Measurements from ENCODE around the gene UBA3.

UBA3 gene

DNA sequence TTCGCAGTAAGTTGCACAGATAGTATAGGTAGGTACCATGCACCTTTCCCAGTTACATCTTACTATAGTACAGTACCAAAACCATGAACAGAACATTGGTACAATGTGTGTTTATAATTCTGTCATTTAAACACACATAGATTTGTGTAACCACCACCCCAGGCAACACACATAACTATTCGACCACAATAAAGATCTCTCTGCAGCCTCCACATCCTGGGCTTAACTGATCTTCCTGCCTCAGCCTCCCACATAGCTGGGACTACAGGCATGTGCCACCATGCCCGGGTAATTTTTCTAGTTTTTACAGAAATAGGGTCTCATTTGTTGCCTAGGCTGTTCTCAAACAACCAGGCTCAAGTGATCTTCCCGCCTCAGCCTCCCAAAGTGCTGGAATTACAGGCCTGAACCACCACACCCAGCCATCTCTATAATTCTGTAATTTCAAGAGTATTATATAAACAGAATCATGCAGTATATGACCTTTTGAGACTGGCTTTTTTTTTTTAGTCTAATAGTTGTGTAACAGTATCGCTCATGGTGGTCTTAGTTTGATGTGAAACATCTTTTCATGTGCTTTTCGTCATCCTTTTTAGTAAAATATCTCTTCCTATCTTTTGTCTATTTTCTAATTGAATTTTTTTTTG is 14.7 kb downstream of the UBA3 start:
- DNase-seq: no peak

- no peak for DNase-seq
Observed at GRCh38 chr3:69063636-69064035, 16.5 kb downstream of the UBA3 start.

- DNase-seq: no peak
Observed at GRCh38 chr3:69059688-69060087, 20.5 kb downstream of the UBA3 start.

DNA sequence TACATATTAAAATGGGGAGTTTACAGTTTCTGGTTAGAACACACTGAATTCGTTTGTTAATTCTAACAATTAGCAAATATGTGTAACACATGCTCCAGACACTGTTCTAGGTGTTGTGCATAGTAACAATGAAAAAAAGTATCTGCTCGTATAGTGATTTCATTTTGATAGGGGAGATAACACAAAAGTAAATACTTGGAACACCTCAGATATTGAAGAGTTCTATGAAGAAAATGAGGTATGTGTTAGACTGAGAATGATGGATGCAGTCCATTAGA is 21.3 kb downstream of the UBA3 start:
- no peak for DNase-seq

DNA sequence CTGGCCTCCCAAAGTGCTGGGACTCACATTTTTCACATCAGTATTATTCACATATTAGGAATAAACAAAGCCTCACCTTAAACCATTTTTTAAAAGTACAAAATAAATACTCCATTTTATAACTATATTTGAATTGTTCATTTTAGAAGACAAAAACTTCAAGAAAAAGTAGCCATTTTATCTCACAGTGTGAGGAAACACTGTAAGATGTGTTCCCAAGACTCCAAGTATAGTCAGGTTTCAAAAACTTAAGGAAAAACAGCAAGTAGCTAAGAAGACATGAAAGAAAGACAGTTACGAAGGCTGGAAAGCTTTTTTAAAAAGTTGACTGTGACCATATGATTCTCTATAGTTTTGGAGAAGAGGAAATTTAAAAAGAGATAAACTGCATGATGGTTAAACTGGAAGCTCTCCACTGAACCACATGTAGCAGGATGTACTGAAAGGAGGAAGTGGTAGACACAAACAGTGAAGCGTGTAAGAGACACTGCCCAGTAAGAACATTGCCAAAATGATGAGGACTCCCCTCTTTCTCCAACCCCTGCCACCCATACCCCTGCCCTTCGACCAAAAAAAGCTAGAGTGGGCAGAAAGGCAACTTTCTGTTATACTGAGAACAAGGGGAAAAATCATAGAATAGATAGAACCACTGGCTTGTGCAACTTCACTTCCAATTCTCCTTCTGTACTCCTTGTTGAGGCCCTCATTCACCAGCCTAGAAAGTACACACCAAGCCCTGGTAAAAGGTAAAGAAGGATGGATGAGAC is 21.8 kb downstream of the UBA3 start:
- no peak for DNase-seq

DNA sequence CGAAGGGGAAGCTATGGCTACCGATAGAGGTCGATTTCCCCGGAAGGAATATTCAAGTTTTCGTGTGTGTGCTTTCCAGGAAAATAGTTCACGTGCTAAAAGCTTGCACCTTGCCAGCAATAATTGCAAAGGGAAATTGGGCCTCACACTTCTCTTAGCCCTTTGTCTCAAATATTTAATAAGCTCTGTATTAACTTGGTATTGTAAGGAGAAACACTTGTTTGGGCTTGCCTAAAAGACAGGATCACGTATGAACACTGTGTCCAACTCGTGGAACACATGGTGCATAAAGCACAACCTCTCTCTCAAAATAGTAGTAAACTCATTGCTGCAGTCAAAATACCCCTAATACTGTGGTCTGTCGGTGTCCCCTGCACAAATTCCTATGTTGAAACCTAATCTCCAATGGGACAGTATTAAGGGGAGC is 27.7 kb downstream of the UBA3 start:
- no peak for DNase-seq

DNA sequence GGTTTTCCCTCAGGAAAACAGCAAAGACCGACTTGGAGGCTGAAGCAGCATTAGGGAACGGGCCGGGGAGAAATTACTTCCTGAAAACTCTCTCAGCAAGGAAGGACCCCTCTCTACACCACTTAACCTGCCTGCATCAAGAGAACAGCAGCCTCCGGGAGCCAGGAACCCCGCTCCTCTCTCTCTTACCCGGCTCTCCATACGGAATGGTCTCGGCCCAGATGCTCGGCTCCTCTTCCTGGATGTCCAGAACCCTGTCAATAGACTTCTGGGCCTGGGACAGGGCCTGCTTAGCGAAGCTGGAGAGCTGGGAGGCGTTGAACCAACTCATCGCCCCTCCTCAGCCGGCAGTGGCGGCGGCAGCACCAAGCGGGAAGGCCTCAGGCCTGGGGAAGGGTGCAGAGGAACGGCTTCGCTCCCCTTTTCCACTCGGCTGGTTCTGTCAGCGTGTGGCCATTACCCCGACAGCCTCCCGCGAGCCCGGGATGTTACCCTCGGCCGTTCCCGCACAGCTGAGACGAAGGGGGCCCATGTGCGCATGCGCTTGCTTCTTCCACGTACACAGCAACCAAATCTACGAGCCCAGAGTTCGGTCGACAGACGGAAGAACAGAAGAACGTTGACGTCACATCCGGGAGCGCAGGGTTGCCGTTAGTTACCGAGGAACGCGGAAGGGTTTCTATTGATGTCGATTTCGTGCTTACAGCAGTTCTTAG is 28.3 kb downstream of the UBA3 start, which contains the start of gene TMF1:
Gene TMF1, minus strand, starts transcription at position 578 of the 716 bp plus-strand sequence. Its CDS starts 247 bp downstream, at position 331.
- peak; percentile 98 to 100 for DNase-seq

GRCh38 chr3:69048990-69049389 is 31.2 kb downstream of the UBA3 start:
- no peak for DNase-seq

- peak in 1 of 2 donors; percentile 12 for DNase-seq
Observed at GRCh38 chr3:69044608-69045007, 35.6 kb downstream of the UBA3 start.

GRCh38 chr3:69033470-69033869 is 46.7 kb downstream of the UBA3 start:
- peak; percentile 89 to 93 for DNase-seq

DNA sequence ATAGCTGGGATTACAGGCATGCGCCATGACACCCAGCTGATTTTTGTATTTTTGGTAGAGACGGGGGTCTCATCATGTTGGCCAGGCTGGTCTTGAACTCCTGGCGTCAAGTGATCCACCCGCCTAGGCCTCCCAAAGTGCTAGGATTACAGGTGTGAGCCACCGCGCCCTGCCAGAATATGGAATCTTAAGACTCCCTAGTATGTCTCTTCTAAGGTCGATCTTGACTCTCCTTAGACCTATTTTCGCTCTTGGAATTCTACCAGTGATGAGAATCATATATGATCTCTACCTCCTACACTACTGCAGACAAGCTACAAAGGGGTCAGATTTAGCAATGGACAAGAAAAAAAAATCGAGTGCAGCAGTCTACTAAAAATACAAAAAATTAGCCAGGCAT is 47.4 kb downstream of the UBA3 start:
- DNase-seq: no peak

GRCh38 chr3:69032142-69032541 is 48.0 kb downstream of the UBA3 start:
- DNase-seq: no peak

DNA sequence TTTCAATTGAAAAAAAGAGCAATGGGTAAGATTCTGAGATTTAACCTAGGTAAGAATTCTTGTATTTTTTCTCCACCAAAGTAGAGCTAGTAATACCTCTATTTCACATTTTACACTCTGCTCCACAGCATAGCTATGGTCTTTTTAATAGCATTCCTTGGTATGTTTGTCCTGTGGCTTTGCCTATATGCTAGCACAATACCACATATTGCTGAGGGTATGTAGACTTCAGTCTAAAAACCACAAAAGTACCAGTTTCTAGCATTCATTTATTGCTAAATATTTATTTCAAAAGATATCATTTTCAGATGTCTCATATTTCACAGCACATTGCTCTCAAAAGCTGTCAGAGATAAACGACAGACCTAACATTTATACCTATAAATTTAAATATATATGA is 48.5 kb downstream of the UBA3 start:
- no peak for DNase-seq

DNA sequence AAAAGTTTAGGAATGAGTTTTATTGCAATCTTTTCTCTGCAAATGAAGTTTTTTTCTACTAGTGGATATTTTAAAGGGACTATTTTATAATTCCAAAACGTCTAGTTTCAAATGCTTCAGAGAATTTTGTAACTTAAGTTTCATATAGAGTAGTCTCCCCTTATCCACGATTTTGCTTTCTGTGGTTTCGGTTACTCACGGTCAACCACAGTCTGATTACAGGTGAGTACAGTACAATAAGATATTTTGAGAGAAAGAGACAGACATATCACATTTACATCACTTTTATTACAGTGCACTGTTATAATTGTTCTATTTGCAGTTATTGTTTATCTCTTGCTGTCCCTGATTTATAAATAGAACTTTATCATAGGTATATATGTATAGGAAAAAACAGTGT is 59.3 kb downstream of the UBA3 start:
- no peak for DNase-seq

- peak; percentile 20 to 22 for DNase-seq
Observed at GRCh38 chr3:69020424-69020823, 59.7 kb downstream of the UBA3 start.

DNA sequence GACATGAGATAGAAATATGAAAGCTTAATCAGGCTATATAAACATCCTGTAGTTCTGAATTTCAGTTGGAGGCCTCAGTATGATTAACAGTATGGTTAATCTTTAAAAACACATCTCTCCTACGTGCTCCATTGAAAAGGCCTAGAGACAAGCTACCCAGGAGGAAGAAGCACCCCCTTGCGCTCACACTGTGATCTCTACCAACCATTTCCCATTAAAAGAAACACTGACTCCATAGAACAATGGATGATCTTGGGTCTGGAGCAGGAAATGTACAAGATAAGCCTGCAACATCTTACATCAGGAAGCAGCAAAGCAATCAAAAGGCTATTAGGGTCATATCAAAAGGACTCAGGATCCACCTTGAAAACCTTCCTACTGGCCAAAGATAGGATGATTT is 63.3 kb downstream of the UBA3 start:
- no peak for DNase-seq

DNA sequence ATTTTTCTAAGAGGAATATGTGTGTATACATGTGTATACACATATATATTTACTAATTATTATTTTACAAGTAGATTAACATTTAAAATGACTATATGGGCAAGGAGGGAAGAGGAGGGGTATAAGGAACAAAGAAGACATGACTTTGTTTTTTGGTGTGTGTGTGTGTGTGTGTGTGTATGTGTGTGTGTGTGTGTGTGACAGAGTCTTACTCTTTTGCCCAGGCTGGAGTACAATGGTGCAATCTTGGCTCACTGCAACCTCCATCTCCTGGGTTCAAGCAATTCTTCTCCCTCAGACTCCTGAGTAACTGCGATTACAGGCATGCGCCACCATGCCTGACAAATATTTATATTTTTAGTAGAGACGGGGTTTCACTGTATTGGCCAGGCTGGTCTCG is 64.1 kb downstream of the UBA3 start:
- no peak for DNase-seq

- DNase-seq: no peak
Observed at GRCh38 chr3:69014022-69014580, 66.1 kb downstream of the UBA3 start.

DNA sequence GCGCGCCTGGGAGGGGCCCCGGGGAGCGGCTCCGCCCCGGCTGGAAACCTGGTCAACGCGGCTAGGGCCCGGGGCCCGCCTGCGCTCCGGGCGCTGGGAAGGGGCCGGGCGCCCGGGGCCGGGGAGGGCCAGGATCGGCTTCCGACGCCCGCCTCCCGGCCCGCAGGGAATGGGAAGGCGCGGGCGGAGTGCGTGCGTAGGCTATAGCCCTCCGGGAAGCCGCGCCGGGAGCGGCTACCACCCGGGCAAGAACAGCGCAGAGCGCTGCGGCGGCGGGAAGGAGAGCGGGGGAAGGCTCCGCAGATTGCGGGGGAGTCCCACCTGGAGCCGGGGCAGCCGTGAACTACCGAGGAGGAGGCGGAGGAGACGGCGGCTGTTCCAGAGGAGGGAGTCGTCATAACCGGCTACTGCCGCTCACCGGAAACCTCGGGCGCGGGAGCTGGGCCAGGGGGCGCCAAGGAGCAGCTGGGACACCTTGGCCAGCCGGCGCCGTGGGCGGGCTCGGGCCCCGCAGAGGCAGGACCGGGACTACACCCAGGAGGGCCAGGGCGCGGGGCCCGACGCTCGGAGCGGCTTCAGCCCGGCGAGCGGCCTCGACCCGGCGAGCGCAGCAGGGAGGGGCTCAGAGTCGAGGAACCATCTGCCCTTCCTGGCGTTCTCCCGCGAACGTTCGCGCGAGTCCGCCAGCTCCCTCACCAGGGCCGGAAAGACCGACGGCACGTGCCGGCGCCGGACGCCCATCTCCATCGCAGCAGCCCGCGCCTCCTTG is 66.7 kb downstream of the UBA3 start, which contains the start of gene EOGT:
Gene EOGT, minus strand, starts transcription at position 432 of the 769 bp plus-strand sequence. CDS start 3,838 bp downstream, outside the sequence.
- peak; percentile 78 to 81 for DNase-seq

- DNase-seq: peak; percentile 35 to 54
Observed at GRCh38 chr3:69012800-69013252, 67.3 kb downstream of the UBA3 start.

- DNase-seq: no peak
Observed at GRCh38 chr3:69012100-69012799, 67.9 kb downstream of the UBA3 start.

Measured in inflammatory macrophage treated with lipopolysaccharide for 1 hour (primary cell).